ENCODE data around the gene THRSP. TPM values are rescaled to one million over a fixed set of nuclear protein-coding genes. Genes with fewer than 3 reads are reported as not detected.
"Not testable (repeated sequence)": the region's sequence is repeated elsewhere in the genome, so short reads cannot be mapped to it uniquely, and the experiment has no call there.

THRSP gene
- total RNA-seq, 1 experiment from 2014 or later = not detected

DNA sequence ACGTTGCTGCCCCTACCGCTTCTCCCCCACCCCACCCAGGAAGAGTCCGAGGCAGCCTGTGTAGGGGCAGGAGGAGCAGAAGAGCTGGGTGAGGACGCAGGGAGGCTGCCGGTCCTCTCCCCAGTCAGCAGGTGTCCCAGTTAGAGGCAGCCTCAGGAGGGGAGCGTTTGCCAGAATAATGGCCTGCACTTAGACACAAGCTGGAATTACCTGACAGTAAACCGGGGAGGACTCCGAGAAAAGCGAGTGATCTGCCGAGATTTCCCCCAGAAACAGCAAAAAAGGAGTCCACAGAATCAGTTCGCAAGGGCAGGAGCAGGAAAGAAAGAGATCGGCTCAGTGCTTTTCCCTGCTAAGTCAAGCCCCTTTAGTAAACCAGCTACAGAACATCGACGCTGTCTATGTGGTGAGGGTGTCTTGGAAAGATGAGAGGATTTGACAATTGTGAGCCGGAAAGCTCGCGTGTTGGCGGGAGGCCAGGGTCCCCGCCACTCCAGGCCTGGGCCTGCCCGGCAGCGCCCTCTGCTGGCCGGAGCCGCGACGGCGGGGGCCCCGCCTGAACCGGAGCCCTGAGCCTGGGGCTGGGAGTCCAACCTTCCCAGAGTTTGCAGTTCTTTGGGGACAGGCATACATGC lies 17.7 kb upstream of the THRSP start:
- H3K36me3 ChIP-seq (replicated peaks; ENCODE audit: control insufficient read depth, insufficient read depth, low read length) = no peaks in the 10 kb centered on the region
- no peaks in the 10 kb centered on the region; the same call in 1 of the 2 replicates for H3K27me3 ChIP-seq (ENCODE audit: control insufficient read depth, insufficient read depth, low read length)
- peak; percentile 97 for DNase-seq
- H3K4me3 ChIP-seq (ENCODE audit: insufficient read depth, low read depth, low read length) = peak overlapping the region; percentile 24

DNA sequence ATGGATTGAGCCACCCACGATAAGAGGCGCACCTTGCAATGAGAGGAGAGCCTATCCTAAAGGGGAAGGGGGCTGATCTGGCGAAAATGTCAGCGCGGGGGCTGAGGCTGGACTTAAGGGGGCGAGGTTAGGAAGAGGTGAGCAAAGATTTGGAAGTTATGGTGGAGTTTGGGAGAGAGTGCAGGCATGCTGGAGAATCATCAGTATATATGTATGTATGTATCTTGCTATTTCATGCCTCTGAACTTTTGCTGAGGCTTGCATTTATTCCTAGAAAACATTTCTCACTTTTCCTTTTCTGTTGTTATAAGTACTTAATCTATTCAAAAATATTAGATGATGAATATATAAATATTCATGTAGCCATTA lies 17.2 kb upstream of the THRSP start:
- Histone ChIP-seq H3K4me3 (ENCODE audit: insufficient read depth, low read depth, low read length) (no peak overlapping the region), H3K27me3 (ENCODE audit: control insufficient read depth, insufficient read depth, low read length) (no peaks in the 10 kb centered on the region; the same call in 1 of the 2 replicates), H3K36me3 (replicated peaks; ENCODE audit: control insufficient read depth, insufficient read depth, low read length) (no peaks in the 10 kb centered on the region)
- DNase-seq = no peak

DNA sequence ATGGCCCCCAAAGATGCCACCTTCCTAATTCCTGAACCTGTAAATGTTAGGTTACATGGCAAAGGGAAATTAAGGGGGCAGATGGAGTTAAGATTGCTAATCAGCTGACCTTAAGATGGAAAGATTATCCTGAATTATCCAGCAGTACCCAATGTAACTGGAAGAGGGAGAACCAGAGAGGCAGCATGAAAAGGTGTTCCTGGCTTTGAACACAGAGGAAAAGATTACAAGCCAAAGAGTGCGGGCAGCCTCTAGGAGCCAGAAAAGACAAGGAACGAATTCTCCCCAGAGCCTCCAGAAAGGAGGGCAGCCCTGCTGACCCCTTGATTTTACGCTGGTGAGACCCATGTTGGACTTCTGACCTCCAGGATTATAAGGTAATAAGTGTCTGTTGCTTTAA lies 15.1 kb upstream of the THRSP start:
- no peak overlapping the region for H3K4me3 ChIP-seq (ENCODE audit: insufficient read depth, low read depth, low read length)
- no peaks in the 10 kb centered on the region; the same call in 1 of the 2 replicates for H3K27me3 ChIP-seq (ENCODE audit: control insufficient read depth, insufficient read depth, low read length)
- DNase-seq = no peak
- H3K36me3 ChIP-seq (replicated peaks; ENCODE audit: control insufficient read depth, insufficient read depth, low read length) = no peaks in the 10 kb centered on the region

DNA sequence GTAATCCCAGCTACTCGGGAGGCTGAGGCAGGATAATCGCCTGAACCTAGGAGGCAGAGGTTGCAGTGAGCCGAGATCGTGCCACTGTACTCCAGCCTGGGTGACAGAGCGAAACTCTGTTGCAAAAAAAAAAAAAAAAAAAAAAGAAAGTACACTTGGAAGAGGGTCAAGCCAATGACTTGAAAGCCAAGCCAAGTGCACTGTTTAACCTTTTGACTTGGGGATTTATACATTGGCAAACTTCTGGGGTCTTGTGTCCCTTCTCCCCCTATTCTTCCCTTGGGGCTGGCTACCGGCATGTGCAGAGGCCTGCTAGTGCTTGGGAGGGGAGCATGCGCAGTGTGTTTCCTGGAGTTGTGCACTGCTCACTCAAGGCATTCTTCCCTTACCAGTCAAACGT lies 14.3 kb upstream of the THRSP start:
- Histone ChIP-seq H3K27me3 (ENCODE audit: control insufficient read depth, insufficient read depth, low read length) (no peaks in the 10 kb centered on the region; the same call in 1 of the 2 replicates), H3K36me3 (replicated peaks; ENCODE audit: control insufficient read depth, insufficient read depth, low read length) (no peaks in the 10 kb centered on the region), H3K4me3 (ENCODE audit: insufficient read depth, low read depth, low read length) (no peak overlapping the region)
- no peak for DNase-seq

DNA sequence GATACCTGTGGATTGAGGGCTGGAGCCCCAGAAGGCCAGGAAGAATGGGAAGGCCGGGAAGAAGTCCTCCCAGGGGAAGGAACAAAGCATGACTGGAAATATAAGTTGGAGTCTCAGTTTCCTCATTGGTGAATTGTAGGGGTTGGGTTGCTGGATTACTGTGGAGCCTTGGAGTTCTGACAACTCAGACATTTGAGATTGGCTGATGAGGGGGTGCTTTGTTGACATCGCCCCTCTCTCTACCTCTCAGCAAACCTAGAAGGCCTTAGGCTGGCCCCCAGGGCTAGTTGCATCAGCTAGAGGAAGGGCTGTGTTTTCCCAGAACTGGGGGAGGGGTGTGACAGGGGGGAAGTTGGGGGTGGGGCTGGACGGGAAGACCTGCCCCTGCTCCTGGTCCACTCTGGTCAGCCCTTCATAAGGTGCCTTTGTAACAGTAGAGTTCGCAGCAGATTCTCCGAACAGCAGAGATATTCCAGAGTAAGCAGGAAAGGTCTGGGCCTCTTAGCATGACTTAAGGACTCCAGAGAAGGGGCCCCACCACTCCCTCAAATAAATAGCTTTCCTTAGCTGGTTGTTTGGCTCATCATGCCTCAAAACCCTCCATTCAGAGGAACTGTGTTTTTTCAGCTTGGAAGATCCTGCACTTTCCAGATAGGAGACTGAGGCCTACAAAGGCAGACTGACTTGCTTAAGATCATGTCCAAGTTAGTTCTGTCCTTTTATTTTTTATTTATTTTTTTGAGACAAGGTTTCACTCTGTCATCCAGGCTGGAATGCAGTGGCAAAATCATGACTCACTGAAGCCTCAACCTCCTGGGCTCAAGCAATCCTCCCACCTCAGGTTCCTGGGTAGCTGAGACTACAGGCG lies 12.5 kb upstream of the THRSP start:
- no peak overlapping the region for H3K4me3 ChIP-seq (ENCODE audit: insufficient read depth, low read depth, low read length)
- no peaks in the 10 kb centered on the region for H3K27me3 ChIP-seq (ENCODE audit: control insufficient read depth, insufficient read depth, low read length)
- no peaks in the 10 kb centered on the region for H3K36me3 ChIP-seq (replicated peaks; ENCODE audit: control insufficient read depth, insufficient read depth, low read length)
- DNase-seq = peak; percentile 82

DNA sequence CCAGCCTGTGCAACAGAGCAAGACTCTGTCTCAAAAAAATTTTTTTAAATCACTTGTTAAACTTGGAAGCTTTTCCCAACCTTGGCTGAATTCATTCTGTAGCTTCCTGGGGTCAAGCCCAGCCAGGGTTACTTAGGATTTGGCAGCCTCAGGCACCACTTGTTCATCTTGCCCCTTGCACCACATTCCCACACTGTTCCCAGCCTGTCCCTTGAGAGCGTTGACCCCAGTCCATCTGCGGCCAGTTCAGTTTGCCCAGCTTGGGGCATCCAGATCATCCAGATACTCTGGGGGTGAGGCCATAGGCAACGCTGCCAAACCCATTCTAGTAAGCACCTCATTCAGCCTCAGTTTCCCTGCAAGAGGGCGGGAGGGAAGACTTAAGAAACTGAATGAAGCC lies 8.7 kb upstream of the THRSP start:
- no peak overlapping the region for H3K4me3 ChIP-seq (ENCODE audit: insufficient read depth, low read depth, low read length)
- no peak for DNase-seq
- H3K36me3 ChIP-seq (replicated peaks; ENCODE audit: control insufficient read depth, insufficient read depth, low read length) = no peaks in the 10 kb centered on the region
- H3K27me3 ChIP-seq (ENCODE audit: control insufficient read depth, insufficient read depth, low read length) = no peaks in the 10 kb centered on the region

DNA sequence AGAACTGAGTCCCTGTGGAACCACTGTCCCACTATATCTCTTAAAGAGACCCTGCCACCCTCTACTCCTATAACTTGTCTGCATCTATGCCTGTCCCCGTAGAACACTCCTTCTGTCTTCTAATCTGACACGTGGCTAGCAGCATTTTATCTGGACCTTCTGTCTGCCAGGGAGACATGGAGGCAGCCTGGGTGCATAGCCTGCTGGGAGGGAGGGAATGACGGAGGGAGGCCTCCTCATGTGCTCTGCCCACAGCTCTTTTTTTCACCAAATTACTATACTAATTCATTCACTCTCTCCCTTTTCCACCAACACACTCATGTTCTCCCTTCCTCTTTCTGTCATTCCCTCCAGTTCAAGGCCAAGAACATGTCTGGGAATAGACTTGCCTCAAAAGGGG lies 7.6 kb upstream of the THRSP start:
- Histone ChIP-seq H3K4me3 (ENCODE audit: insufficient read depth, low read depth, low read length) (no peak overlapping the region), H3K27me3 (ENCODE audit: control insufficient read depth, insufficient read depth, low read length) (no peaks in the 10 kb centered on the region), H3K36me3 (replicated peaks; ENCODE audit: control insufficient read depth, insufficient read depth, low read length) (no peaks in the 10 kb centered on the region)
- DNase-seq = no peak

DNA sequence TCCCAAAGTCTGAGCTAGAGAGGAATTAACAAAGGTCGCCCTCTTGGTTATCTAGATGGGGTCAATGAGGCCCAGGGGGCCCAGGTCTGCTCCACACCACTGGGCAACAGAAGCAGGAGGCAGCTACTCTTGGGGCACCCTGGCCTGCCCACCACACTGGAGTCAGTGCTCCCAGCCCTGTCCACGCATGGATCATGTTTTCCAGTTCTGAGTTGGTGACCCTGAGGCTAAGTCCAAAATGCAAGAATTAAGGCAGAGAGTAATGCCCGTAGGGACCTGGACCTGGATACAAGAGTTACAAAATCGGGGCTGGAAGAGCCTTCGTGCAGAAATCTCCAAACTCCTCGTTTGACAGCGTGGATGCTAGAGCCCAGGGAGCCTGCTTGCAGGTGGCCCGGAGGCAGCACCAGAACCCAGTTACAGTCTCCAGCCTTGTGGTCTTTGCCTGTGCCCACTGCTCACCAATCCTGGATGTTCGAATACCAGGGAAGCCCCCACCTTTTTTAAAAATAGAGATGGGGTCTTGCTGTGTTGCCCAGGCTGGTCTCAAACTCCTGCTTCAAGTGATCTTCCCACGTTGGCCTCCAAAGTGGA lies 6.1 kb upstream of the THRSP start:
- no peak for DNase-seq
- Histone ChIP-seq H3K27me3 (ENCODE audit: control insufficient read depth, insufficient read depth, low read length) (no peaks in the 10 kb centered on the region), H3K36me3 (replicated peaks; ENCODE audit: control insufficient read depth, insufficient read depth, low read length) (no peaks in the 10 kb centered on the region), H3K4me3 (ENCODE audit: insufficient read depth, low read depth, low read length) (no peak overlapping the region)

DNA sequence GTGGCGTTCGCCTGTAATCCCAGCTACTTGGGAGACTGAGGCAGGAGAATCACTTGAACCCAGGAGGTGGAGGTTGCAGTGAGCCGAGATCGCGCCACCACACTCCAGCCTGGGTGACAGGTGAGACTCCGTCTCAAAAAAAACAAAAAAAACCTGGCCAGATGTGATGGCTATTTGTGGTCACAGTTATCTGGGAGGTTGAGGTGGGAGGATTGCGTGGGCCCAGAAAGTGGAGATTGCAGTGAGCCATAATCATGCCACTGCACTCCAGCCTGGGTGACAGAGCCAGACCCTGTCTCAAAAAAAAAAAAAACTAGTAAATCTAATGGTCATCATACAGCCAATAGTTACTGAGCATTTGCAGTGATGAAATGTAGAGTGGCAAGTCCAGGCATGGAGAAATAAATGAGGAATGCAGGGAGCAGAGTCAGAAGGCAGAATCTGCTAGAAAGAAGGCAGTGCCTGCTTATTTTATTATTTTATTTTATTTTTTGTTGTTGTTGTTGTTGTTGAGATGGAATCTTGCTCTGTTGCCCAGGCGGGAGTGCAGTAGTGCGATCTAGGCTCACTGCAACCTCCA lies 3.8 kb upstream of the THRSP start:
- DNase-seq; H3K4me3 ChIP-seq (ENCODE audit: insufficient read depth, low read depth, low read length); H3K36me3 ChIP-seq (replicated peaks; ENCODE audit: control insufficient read depth, insufficient read depth, low read length): not testable (repeated sequence)

DNA sequence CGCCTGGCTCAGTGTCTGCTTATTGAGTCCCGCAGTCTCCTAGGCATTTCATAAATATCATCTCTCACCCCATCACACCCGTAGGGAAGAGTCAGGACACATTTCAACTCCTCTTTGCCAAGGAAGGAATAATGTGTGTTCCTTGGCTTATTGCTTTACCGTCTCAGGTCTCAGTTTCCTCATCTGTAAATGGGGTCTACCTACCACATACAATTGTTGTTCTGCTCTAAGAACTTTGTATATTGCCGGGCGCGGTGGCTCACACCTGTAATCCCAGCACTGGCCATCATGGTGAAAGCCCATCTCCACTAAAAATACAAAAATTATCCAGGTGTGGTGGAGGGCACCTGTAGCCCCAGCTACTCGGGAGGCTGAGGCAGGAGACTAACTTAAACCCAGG lies 3.1 kb upstream of the THRSP start:
- Histone ChIP-seq H3K4me3 (ENCODE audit: insufficient read depth, low read depth, low read length) (no peak overlapping the region), H3K27me3 (ENCODE audit: control insufficient read depth, insufficient read depth, low read length) (no peaks in the 10 kb centered on the region), H3K36me3 (replicated peaks; ENCODE audit: control insufficient read depth, insufficient read depth, low read length) (no peaks in the 10 kb centered on the region)
- DNase-seq = no peak

More for the DNA sequence above, 3.8 kb upstream of the THRSP start:
- not testable (repeated sequence) for H3K27me3 ChIP-seq (ENCODE audit: control insufficient read depth, insufficient read depth, low read length)

DNA sequence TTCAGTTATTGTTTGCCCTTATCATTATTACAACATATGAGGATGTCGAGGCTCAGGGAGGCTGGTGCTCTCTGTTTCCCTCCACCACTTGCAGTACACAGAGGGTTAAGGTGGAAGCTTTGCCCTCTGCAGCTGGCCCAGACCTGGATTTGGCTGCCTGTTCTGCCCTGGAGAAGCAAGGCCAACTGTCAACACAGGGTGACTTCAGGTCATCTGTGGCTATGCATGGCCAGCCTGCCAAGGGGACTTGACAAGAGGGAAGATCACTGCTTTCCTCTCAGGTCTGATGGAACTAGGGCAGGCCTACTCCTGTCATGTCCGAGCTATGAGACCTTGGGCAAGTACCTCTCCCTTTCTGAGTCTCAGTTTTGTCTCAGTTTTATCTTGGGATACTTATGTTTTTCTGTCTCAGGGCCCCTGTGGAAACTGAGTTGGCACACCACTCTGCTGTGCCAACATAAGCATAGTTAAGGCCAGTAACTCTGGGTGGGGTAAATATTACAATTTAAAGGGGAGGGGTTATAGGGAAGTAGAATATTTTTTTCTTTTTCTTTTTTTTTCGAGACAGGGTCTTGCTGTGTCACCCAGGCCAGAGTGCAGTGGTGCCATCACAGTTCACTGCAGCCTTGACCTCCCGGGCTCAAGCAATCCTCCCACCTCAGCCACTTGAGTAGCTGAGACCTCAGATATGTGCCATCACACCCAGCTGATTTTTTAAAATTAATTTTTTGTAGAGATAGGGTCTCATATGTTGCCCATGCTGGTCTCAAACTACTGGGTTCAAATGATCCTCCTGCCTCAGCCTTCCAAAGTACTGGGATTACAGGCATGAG lies 2.4 kb upstream of the THRSP start:
- DNase-seq = no peak
- no peak overlapping the region for H3K4me3 ChIP-seq (ENCODE audit: insufficient read depth, low read depth, low read length)

DNA sequence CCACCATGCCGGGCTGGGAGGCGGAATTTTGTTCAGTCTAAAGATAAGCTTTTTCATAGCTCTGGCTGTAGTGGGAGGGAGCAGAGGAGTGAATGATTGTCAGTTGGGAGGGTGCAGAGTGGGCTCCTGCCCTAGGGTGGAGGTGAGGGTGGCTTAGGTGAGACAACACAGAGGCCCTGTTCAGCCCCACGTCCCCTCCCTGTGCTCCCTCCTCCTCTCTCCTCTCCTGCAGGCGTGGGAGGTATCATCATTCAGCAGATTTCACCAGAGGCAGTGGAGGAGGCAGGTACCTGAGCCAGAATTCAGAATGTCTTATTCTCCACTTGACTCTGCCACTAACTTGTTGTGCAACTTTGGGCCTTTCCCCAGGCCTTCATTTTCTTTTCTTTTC lies 1.7 kb upstream of the THRSP start:
- Histone ChIP-seq H3K4me3 (ENCODE audit: insufficient read depth, low read depth, low read length) (no peak overlapping the region), H3K27me3 (ENCODE audit: control insufficient read depth, insufficient read depth, low read length) (no peaks in the 10 kb centered on the region), H3K36me3 (replicated peaks; ENCODE audit: control insufficient read depth, insufficient read depth, low read length) (no peaks in the 10 kb centered on the region)
- no peak for DNase-seq

More for the DNA sequence above, 2.4 kb upstream of the THRSP start:
- Histone ChIP-seq H3K36me3 (replicated peaks; ENCODE audit: control insufficient read depth, insufficient read depth, low read length) (no peaks in the 10 kb centered on the region), H3K27me3 (ENCODE audit: control insufficient read depth, insufficient read depth, low read length) (no peaks in the 10 kb centered on the region)

DNA sequence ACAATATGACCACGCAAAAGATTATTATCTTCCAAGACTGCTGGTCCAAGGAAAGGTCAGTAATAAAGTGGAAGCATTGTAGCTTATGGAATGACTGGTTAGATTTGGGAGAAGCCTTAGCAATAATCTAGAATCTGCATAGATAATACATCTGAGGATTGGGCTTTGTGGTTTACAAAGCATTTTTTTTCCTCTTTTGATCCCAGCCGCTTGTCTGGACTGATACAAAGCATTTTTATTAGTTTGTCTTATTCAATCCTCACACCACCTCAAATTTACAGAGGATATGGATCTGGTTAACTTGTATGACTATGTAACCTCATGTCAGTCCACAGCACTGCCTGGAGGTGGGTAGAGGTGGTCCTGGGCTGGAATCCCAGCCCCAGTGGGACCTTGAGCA lies 990 bp upstream of the THRSP start:
- H3K36me3 ChIP-seq (replicated peaks; ENCODE audit: control insufficient read depth, insufficient read depth, low read length) = no peaks in the 10 kb centered on the region
- no peak for DNase-seq
- no peak overlapping the region for H3K4me3 ChIP-seq (ENCODE audit: insufficient read depth, low read depth, low read length)
- H3K27me3 ChIP-seq (ENCODE audit: control insufficient read depth, insufficient read depth, low read length) = no peaks in the 10 kb centered on the region

DNA sequence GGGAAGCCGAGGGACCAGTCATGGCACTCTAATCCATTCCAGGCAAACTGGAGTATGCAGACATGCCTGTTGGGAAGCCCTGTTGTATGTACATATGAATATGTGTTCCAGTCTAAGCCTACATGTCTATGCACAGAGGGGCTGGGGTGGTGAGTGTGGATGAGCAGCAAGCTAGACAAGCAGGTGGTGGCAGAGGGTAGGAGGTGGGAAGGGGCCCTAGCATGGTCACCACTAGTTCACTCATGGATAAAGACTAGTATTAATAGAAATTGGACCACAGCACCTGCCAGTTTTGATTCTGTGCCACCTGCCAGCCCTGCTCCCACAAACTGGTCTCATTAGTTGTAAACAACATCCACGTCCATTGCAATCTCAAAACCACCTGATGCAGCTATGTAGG lies 1.5 kb downstream of the THRSP start:
- H3K27me3 ChIP-seq (ENCODE audit: control insufficient read depth, insufficient read depth, low read length) = no peaks in the 10 kb centered on the region
- no peak for DNase-seq
- H3K4me3 ChIP-seq (ENCODE audit: insufficient read depth, low read depth, low read length) = no peak overlapping the region
- peaks cover under 1% of the 10 kb centered on the region for H3K36me3 ChIP-seq (replicated peaks; ENCODE audit: control insufficient read depth, insufficient read depth, low read length)

All from H7 (cell line).